Gastrocnemius medialis (tissue), 4 donors: ENCODE results near the gene PTPN7.

Source experiments
- CTCF ChIP-seq, 5 experiments: fragments of 450-650 bp in 3 of 5; fragments of 200-600 bp in 2 of 5; sonication (generic) in 2 of 5; IDR thresholded peaks in 4 of 5; conservative IDR thresholded peaks in 1 of 5; 1 replicate in 4 of 5; 2 replicates in 1 of 5; pipeline ENCODE4 v1.5.1; 2016 to 2019; ENCODE audit warnings: antibody characterized with exemption in 5 of 5, mild to moderate bottlenecking in 3 of 5, moderate library complexity in 3 of 5
- POLR2A ChIP-seq, 2 donors: fragments of 450-650 bp; IDR thresholded peaks; one replicate each; pipeline ENCODE4 v1.6.1; 2017; ENCODE audit warnings: antibody characterized with exemption in 2 of 2, mild to moderate bottlenecking in 2 of 2, moderate library complexity in 2 of 2

- TF ChIP-seq CTCF (IDR thresholded peaks at IDR 0.05 in 4 of 5, conservative IDR thresholded peaks at IDR 0.05 in 1 of 5): no peak
- TF ChIP-seq POLR2A (IDR thresholded peaks at IDR 0.05): no peak
Measured at GRCh38 chr1:202161151-202162046, 997 bp upstream of the PTPN7 start.
